Activated B cell treated with CpG ODN at 0.5 μM for 24 hours (primary cell): ENCODE data around the gene WNT1. TPM values are rescaled to one million over a fixed set of nuclear protein-coding genes. Genes with fewer than 3 reads are reported as not detected.
A peak's percentile ranks its signal among the peaks of the same experiment; 100 is the strongest.

Source experiments
- ATAC-seq: fragments of 200-7000 bp; cut with Tn5 transposase; one replicate; pipeline ENCODE4 v1.10.0; 2021; ENCODE audit warnings: low read depth, mild to moderate bottlenecking, moderate library complexity
- CTCF ChIA-PET: fragments of 350-600 bp; sonication (Branson Sonifier 250); formaldehyde crosslinking; loops from one replicate; lab custom pipeline; 2021; ENCODE audit warnings: antibody characterized with exemption; lab: Charles Lee
- POLR2A ChIA-PET: fragments of 350-600 bp; sonication (Branson Sonifier 250); formaldehyde crosslinking; loops from one replicate; lab custom pipeline; 2021; ENCODE audit warnings: antibody characterized with exemption; lab: Charles Lee
- DNase-seq: peaks from one replicate; pipeline ENCODE4 v3.0.0; 2022
- H3K27ac Mint-ChIP-seq: one replicate; pipeline ENCODE4 v1.8.0; 2020; ENCODE audit warnings: mixed read lengths
- H3K27me3 Mint-ChIP-seq: one replicate; pipeline ENCODE4 v1.8.0; 2021; ENCODE audit warnings: mixed read lengths
- H3K36me3 Mint-ChIP-seq: one replicate; pipeline ENCODE4 v1.8.0; 2021; ENCODE audit warnings: low read depth, mixed read lengths
- H3K4me1 Mint-ChIP-seq: one replicate; pipeline ENCODE4 v1.8.0; 2021; ENCODE audit warnings: mixed read lengths
- H3K4me3 Mint-ChIP-seq: one replicate; pipeline ENCODE4 v1.8.0; 2020; ENCODE audit warnings: mild to moderate bottlenecking, mixed read lengths
- H3K9me3 Mint-ChIP-seq: one replicate; pipeline ENCODE4 v1.8.0; 2020; ENCODE audit warnings: mixed read lengths
- CTCF ChIP-seq: fragments of 200-600 bp; IDR thresholded peaks from one replicate; pipeline ENCODE4 v1.8.0; 2022; ENCODE audit warnings: antibody characterized with exemption, mild to moderate bottlenecking
- intact Hi-C: fragments of 100-400 bp; cut with micrococcal nuclease; formaldehyde crosslinking; loops from one replicate; pipeline ENCODE4 v1.15.1; 2024
- total RNA-seq: library from RNA; stranded (reverse); gene quantifications from 2 replicates; pipeline ENCODE4 v1.2.3, GENCODE V29; 2022

WNT1 gene
- total RNA-seq, 1 donor from 2014 or later: not detected

- no peaks in the 10 kb centered on the region for H3K36me3 Mint-ChIP-seq
- peaks cover 42% of the 10 kb centered on the region for H3K4me1 Mint-ChIP-seq
- POLR2A ChIA-PET: interaction anchor here (1.2 to 3.8 kb wide), 6 partner anchors 10 to 114 kb away, joined by 3 to 24 read pairs (median 7); partner anchors contain the start of genes ARF3 and FKBP11
- DNase-seq: no peak
- H3K9me3 Mint-ChIP-seq: no peaks in the 10 kb centered on the region
- no peak overlapping the region for H3K27ac Mint-ChIP-seq
- intact Hi-C loops: loop anchor here (1.0 to 5.0 kb wide), 5 partner anchors 9 to 126 kb away; partner anchors contain the start of genes ARF3 and PRKAG1
- H3K4me3 Mint-ChIP-seq: peak overlapping the region; percentile 83
- no peak for ATAC-seq
- CTCF ChIA-PET: interaction anchor here (0.7 to 6.1 kb wide), 15 partner anchors 9 to 126 kb away, joined by 3 to 74 read pairs (median 7); partner anchors contain the start of genes ARF3, DDX23 and FKBP11
- H3K27me3 Mint-ChIP-seq: peaks cover 43% of the 10 kb centered on the region
- no peak for TF ChIP-seq CTCF
Measured at GRCh38 chr12:48978741-48979601, 849 bp downstream of the WNT1 start.

- ATAC-seq (peak; percentile 21), DNase-seq (no peak)
- ChIA-PET CTCF (interaction anchor here (0.7 to 6.1 kb wide), 10 partner anchors 9 to 248 kb away, joined by 3 to 74 read pairs (median 9); partner anchors contain the start of genes ARF3, DDX23 and FKBP11), POLR2A (interaction anchor here (1.2 to 3.8 kb wide), 5 partner anchors 11 to 128 kb away, joined by 3 to 24 read pairs (median 5); partner anchors contain the start of genes DDX23 and FKBP11)
- H3K27me3 Mint-ChIP-seq: peaks cover 36% of the 10 kb centered on the region
- intact Hi-C loops: loop anchor here (1.0 to 5.0 kb wide), 3 partner anchors 16 to 113 kb away; partner anchors contain the start of genes DHH and PRKAG1
- no peak overlapping the region for H3K27ac Mint-ChIP-seq
- peaks cover 42% of the 10 kb centered on the region for H3K4me1 Mint-ChIP-seq
- peak overlapping the region; percentile 83 for H3K4me3 Mint-ChIP-seq
- no peak for TF ChIP-seq CTCF
- no peaks in the 10 kb centered on the region for H3K36me3 Mint-ChIP-seq
- no peaks in the 10 kb centered on the region for H3K9me3 Mint-ChIP-seq
Measured at GRCh38 chr12:48979602-48980388, 1.7 kb downstream of the WNT1 start.

GRCh38 chr12:48980389-48980952 lies 2.3 kb downstream of the WNT1 start:
- Mint-ChIP-seq H3K27ac (no peak overlapping the region), H3K4me3 (peak overlapping the region; percentile 83), H3K4me1 (peaks cover 42% of the 10 kb centered on the region), H3K36me3 (no peaks in the 10 kb centered on the region), H3K9me3 (no peaks in the 10 kb centered on the region), H3K27me3 (peaks cover 38% of the 10 kb centered on the region)
- CTCF ChIA-PET: interaction anchor here (0.7 to 6.1 kb wide), 7 partner anchors 8 to 248 kb away, joined by 3 to 74 read pairs (median 7); partner anchors contain the start of gene FKBP11
- ATAC-seq: no peak
- intact Hi-C loops: loop anchor here (1.0 to 5.0 kb wide), 2 partner anchors 15 to 112 kb away; partner anchors contain the start of gene DHH
- POLR2A ChIA-PET: interaction anchor here (1.0 to 3.8 kb wide), 5 partner anchors 17 to 150 kb away, joined by 3 to 24 read pairs (median 5); partner anchors contain the start of genes DDX23, FKBP11 and TUBA1B
- no peak for DNase-seq
- TF ChIP-seq CTCF: no peak

DNA sequence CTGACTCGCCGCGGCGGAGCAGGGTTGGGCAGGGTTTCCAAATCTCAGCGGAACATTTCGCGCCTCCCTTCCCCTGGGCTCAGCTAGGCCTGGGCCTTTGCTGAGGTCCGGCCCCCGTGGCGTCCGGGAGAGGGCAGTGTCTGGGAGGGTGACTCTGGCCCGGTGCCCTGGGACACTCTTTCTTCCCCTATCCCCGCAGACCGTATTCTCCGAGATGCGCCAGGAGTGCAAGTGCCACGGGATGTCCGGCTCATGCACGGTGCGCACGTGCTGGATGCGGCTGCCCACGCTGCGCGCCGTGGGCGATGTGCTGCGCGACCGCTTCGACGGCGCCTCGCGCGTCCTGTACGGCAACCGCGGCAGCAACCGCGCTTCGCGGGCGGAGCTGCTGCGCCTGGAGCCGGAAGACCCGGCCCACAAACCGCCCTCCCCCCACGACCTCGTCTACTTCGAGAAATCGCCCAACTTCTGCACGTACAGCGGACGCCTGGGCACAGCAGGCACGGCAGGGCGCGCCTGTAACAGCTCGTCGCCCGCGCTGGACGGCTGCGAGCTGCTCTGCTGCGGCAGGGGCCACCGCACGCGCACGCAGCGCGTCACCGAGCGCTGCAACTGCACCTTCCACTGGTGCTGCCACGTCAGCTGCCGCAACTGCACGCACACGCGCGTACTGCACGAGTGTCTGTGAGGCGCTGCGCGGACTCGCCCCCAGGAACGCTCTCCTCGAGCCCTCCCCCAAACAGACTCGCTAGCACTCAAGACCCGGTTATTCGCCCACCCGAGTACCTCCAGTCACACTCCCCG lies 3.0 kb downstream of the WNT1 start:
- ChIA-PET CTCF (interaction anchor here (0.6 to 6.1 kb wide), 4 partner anchors 14 to 556 kb away, joined by 3 to 74 read pairs (median 8); partner anchors contain the start of gene FKBP11), POLR2A (interaction anchor here (0.6 to 3.8 kb wide), 5 partner anchors 11 to 150 kb away, joined by 3 to 24 read pairs (median 5); partner anchors contain the start of genes DDX23 and TUBA1B)
- DNase-seq (no peak), ATAC-seq (peak; percentile 9)
- H3K4me1 Mint-ChIP-seq: peaks cover 42% of the 10 kb centered on the region
- no peak for TF ChIP-seq CTCF
- no peak overlapping the region for H3K27ac Mint-ChIP-seq
- peaks cover 37% of the 10 kb centered on the region for H3K27me3 Mint-ChIP-seq
- H3K9me3 Mint-ChIP-seq: no peaks in the 10 kb centered on the region
- H3K4me3 Mint-ChIP-seq: peak overlapping the region; percentile 83
- no peaks in the 10 kb centered on the region for H3K36me3 Mint-ChIP-seq
- intact Hi-C loops: loop anchor here (1.0 to 5.0 kb wide), 2 partner anchors 14 to 111 kb away; partner anchors contain the start of gene DHH
